Natural killer cell (primary cell): Measurements from ENCODE around the gene GMPR2. TPM values are rescaled to one million over a fixed set of nuclear protein-coding genes. Genes with fewer than 3 reads are reported as not detected.
"Not testable (repeated sequence)": the region's sequence is repeated elsewhere in the genome, so short reads cannot be mapped to it uniquely, and the experiment has no call there.

Experiments used
- ATAC-seq, 3 donors: fragments of 150-1000 bp in 2 of 3; fragments of 200-7000 bp in 1 of 3; cut with Tn5 transposase; 1 replicate in 1 of 3; 2 replicates in 2 of 3; pipeline ENCODE4 v1.10.0; 2021; ENCODE audit warnings: mild to moderate bottlenecking in 2 of 3, moderate library complexity in 2 of 3
- DNase-seq, 2 donors: peaks; one replicate each; pipeline versions ENCODE4 v3.0.0 to v3.0.0-alpha.2; 2013 to 2021; ENCODE audit warnings: mixed read lengths in 1 of 2
- H3K27ac ChIP-seq: one replicate; pipeline ENCODE4 v1.5.1; 2013; ENCODE audit warnings: mild to moderate bottlenecking, low read length
- H3K27me3 ChIP-seq: one replicate; pipeline ENCODE4 v1.6.1; 2013; ENCODE audit warnings: low read length; ENCODE audit not compliant: control insufficient read depth, insufficient read depth
- H3K36me3 ChIP-seq: one replicate; pipeline ENCODE4 v1.6.1; 2013; ENCODE audit warnings: low read length; ENCODE audit not compliant: control insufficient read depth, insufficient read depth
- H3K4me1 ChIP-seq: one replicate; pipeline ENCODE4 v1.6.1; 2013; ENCODE audit warnings: low read length; ENCODE audit not compliant: control insufficient read depth, insufficient read depth
- H3K4me3 ChIP-seq: one replicate; pipeline ENCODE4 v1.5.1; 2013; ENCODE audit warnings: low read length
- H3K9me3 ChIP-seq: one replicate; pipeline ENCODE4 v1.6.1; 2013; ENCODE audit warnings: low read length; ENCODE audit not compliant: control insufficient read depth, insufficient read depth
- H3K27ac Mint-ChIP-seq, 2 donors: one replicate each; pipeline ENCODE4 v1.8.0; 2022; ENCODE audit warnings: mild to moderate bottlenecking in 2 of 2, mixed read lengths in 2 of 2, moderate library complexity in 1 of 2
- H3K27me3 Mint-ChIP-seq, 2 donors: one replicate each; pipeline ENCODE4 v1.8.0; 2022; ENCODE audit warnings: low read depth in 2 of 2, mixed read lengths in 2 of 2
- H3K36me3 Mint-ChIP-seq: one replicate; pipeline ENCODE4 v1.8.0; 2022; ENCODE audit warnings: mixed read lengths
- H3K4me1 Mint-ChIP-seq, 2 donors: one replicate each; pipeline ENCODE4 v1.8.0; 2022; ENCODE audit warnings: mixed read lengths in 2 of 2
- H3K4me3 Mint-ChIP-seq: one replicate; pipeline ENCODE4 v1.8.0; 2022; ENCODE audit warnings: mild to moderate bottlenecking, moderate library complexity, mixed read lengths
- H3K9me3 Mint-ChIP-seq, 2 donors: one replicate each; pipeline ENCODE4 v1.8.0; 2022; ENCODE audit warnings: mixed read lengths in 2 of 2
- WGBS: methylation state at CpG from one replicate; pipeline ENCODE4 v1.1.7; 2013; ENCODE audit warnings: missing lambda C conversion rate; ENCODE audit not compliant: insufficient coverage; 5-methylcytosine and 5-hydroxymethylcytosine counted together
- intact Hi-C: fragments of 100-400 bp; cut with micrococcal nuclease; formaldehyde crosslinking; loops from one replicate; pipeline ENCODE4 v1.14.2; 2022
- total RNA-seq, 4 donors: library from RNA; stranded (reverse); fragments of 120-200 nt in 1 of 4; gene quantifications; one replicate each; pipeline versions ENCODE4 v1.2.3 to v1.2.4, GENCODE V29; 2013 to 2022
- TF ChIP-seq, protein P1 (sequence below): fragments of 200-600 bp; IDR thresholded peaks from one replicate; pipeline ENCODE4 v1.8.0; 2022; ENCODE audit warnings: antibody characterized with exemption

The GMPR2 gene
- total RNA-seq, 3 donors from 2014 or later (not counting 1 experiment from before 2014, with no cell fraction given) = 46.5 to 63.3 (median 53.3) TPM

DNA sequence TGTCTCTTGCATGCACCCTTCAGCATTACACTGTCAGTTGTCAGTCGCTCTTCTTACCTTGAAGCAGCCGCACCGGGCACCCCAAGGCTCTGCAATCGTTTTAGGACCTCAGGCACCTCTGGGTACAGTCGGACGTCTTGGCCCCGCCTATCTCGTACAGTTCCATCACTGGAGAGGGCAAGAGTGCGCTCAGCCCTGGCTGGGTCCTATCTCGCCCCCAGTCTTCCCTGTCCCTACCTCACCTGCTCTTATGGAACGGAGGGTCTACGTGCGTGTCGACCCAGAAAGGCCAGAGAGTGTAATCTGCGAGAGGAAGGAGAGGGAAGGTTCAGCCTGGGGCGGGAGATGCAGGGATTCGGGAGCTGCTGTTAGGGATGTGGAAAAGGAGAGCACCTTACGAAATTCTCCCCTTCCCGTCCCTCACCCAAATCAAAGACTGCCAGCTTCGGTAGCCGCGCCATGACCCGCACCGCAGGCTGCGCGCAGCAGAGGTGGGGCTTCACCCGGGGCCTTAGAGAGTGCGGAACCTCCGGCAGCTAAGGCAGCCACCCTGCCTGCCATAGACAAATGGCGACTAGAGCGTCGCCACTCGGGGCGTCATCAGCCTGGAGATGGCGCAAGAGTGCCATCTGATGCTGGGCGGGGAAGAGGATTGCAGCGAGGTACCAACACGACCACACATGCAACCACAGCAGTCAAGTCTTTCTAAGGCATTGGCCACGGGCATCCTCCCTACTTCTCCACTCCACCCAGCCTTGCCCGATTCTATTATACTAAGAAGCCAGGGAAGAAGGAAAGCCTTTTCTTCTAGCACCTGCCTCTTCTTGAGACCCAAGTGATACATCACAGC lies 17.0 kb upstream of the GMPR2 start, which contains the start of gene MDP1:
Gene MDP1 (minus strand): TSS at position 572 of the 850 bp plus-strand sequence. CDS start 111 bp downstream, at position 461.
- Mint-ChIP-seq H3K4me1 (peaks cover 48 to 50% of the 10 kb centered on the region in 2 donors), H3K36me3 (peaks cover 6% of the 10 kb centered on the region), H3K27ac (peak within 1 kb of the TSS; percentile 98 to 99), H3K4me3 (peak within 1 kb of the TSS; percentile 90), H3K9me3 (no peaks in the 10 kb centered on the region), H3K27me3 (no peaks in the 10 kb centered on the region)
- Histone ChIP-seq H3K9me3 (no peaks in the 10 kb centered on the region), H3K36me3 (peaks cover 9% of the 10 kb centered on the region), H3K27me3 (no peaks in the 10 kb centered on the region), H3K27ac (peak within 1 kb of the TSS; percentile 82), H3K4me3 (peak within 1 kb of the TSS; percentile 63), H3K4me1 (peaks cover 30% of the 10 kb centered on the region)
- intact Hi-C loops = loop anchor here (1.0 to 5.0 kb wide), 6 partner anchors 17 to 215 kb away; partner anchors contain the start of genes GMPR2, LTB4R, LTB4R2 and NEDD8
- WGBS = 0% methylated on average over 38 of the region's 40 CpGs
- ATAC-seq (peak; percentile 74 to 86 (median 74)), DNase-seq (peak; percentile 81 to 96)
- TF ChIP-seq, protein P1, sequence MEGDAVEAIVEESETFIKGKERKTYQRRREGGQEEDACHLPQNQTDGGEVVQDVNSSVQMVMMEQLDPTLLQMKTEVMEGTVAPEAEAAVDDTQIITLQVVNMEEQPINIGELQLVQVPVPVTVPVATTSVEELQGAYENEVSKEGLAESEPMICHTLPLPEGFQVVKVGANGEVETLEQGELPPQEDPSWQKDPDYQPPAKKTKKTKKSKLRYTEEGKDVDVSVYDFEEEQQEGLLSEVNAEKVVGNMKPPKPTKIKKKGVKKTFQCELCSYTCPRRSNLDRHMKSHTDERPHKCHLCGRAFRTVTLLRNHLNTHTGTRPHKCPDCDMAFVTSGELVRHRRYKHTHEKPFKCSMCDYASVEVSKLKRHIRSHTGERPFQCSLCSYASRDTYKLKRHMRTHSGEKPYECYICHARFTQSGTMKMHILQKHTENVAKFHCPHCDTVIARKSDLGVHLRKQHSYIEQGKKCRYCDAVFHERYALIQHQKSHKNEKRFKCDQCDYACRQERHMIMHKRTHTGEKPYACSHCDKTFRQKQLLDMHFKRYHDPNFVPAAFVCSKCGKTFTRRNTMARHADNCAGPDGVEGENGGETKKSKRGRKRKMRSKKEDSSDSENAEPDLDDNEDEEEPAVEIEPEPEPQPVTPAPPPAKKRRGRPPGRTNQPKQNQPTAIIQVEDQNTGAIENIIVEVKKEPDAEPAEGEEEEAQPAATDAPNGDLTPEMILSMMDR = peak; percentile 61

DNA sequence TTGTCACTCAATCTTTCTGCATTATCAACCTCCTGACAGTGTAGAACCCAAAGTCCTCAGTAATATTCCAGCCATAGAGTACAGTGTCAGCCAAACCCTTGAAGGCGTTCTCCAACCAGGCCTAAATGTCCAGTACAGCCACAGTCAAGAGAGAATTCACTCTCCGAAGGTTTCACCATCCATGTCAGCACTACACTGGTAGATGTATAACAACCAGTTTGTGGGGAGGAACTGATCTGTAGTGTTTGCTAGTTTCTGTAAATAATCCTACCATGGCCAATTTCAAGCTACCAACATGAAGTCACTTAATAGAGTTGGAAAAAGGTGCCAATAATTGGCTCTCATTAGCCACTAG lies 16.4 kb upstream of the GMPR2 start:
- peaks cover 30% of the 10 kb centered on the region for H3K4me1 ChIP-seq
- H3K4me3 ChIP-seq = no peak overlapping the region
- peaks cover 6% of the 10 kb centered on the region for H3K36me3 Mint-ChIP-seq
- peak overlapping the region; percentile 19 for H3K27ac ChIP-seq
- no peaks in the 10 kb centered on the region for H3K9me3 Mint-ChIP-seq
- no peak for DNase-seq
- H3K9me3 ChIP-seq = no peaks in the 10 kb centered on the region
- H3K4me3 Mint-ChIP-seq = peak overlapping the region; percentile 90
- 88% methylated on average over 2 of the region's 2 CpGs for WGBS
- H3K27ac Mint-ChIP-seq = peak overlapping the region; percentile 98 to 99
- H3K4me1 Mint-ChIP-seq = peaks cover 45 to 49% of the 10 kb centered on the region in 2 donors
- intact Hi-C loops = loop anchor here (1.0 to 5.0 kb wide), 6 partner anchors 16 to 214 kb away; partner anchors contain the start of genes GMPR2, LTB4R, LTB4R2 and NEDD8
- TF ChIP-seq, protein P1 = no peak
- no peaks in the 10 kb centered on the region for H3K27me3 ChIP-seq
- H3K36me3 ChIP-seq = peaks cover 5% of the 10 kb centered on the region
- H3K27me3 Mint-ChIP-seq = no peaks in the 10 kb centered on the region
- ATAC-seq = no peak

DNA sequence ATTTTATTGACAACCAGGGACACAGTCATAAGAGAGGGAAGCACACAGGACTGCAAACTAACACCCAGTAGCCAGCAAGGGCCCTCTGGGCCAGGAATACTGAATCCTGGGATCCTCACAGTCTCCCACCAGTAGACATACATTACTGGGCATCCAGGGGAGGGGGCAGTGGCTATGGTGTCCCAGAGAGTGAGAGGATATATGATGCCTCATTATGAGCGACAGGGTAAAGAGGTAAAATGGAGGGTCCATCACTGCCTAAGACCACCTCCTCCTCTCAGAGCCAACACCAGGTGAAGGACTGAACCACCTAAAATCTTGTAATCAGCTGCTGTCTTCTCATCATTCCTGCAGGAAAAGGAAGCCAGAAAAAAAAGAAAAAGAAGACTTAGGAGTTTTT lies 15.9 kb upstream of the GMPR2 start:
- not testable (repeated sequence) for H3K4me3 ChIP-seq, H3K27ac ChIP-seq, DNase-seq, H3K9me3 ChIP-seq, H3K27me3 Mint-ChIP-seq, H3K36me3 ChIP-seq, H3K36me3 Mint-ChIP-seq, ATAC-seq, H3K4me3 Mint-ChIP-seq, H3K9me3 Mint-ChIP-seq, H3K27me3 ChIP-seq
- Mint-ChIP-seq H3K4me1 (peaks cover 39 to 44% of the 10 kb centered on the region in 2 donors), H3K27ac (peak overlapping the region; percentile 98 to 99)
- H3K4me1 ChIP-seq = peaks cover 30% of the 10 kb centered on the region
- no CpG with 5 or more reads among the region's 1 CpG for WGBS
- intact Hi-C loops = loop anchor here (1.0 to 5.0 kb wide), 6 partner anchors 15 to 214 kb away; partner anchors contain the start of genes GMPR2, LTB4R, LTB4R2 and NEDD8

DNA sequence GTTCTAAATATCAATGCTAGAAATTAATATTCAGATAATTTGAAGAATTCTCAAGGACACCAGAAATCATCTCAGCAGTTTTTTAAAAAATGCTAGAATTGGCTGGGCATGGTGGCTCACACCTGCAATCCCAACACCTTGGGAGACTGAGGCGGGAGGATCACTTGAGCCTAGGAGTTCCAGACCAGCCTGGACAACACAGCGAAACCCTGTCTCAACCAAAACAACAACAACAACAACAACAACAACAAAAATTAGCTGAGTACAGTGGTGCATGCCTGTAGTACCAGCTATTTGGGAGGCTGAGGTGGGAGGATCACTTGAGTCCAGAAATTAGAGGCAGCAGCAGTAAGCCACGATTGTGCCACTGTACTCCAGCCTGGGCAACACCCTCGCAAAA lies 13.6 kb upstream of the GMPR2 start:
- Mint-ChIP-seq H3K27ac (no peak overlapping the region), H3K9me3 (no peaks in the 10 kb centered on the region), H3K4me1 (peaks cover 24 to 25% of the 10 kb centered on the region in 2 donors), H3K27me3 (no peaks in the 10 kb centered on the region), H3K4me3 (no peak overlapping the region), H3K36me3 (no peaks in the 10 kb centered on the region)
- peaks cover 4% of the 10 kb centered on the region for H3K36me3 ChIP-seq
- WGBS = 100% methylated on average over 1 of the region's 4 CpGs
- intact Hi-C loops = loop anchor here (5.0 kb wide), 1 partner anchor 93 kb away; the partner anchor contains the start of genes LTB4R and LTB4R2
- H3K27me3 ChIP-seq = no peaks in the 10 kb centered on the region
- H3K27ac ChIP-seq = no peak overlapping the region
- DNase-seq (no peak), ATAC-seq (no peak)
- TF ChIP-seq, protein P1 = no peak
- peaks cover 17% of the 10 kb centered on the region for H3K4me1 ChIP-seq
- H3K4me3 ChIP-seq = no peak overlapping the region
- no peaks in the 10 kb centered on the region for H3K9me3 ChIP-seq
